A673 (cell line): Measurements from ENCODE around the gene RGS6. TPM values are rescaled to one million over a fixed set of nuclear protein-coding genes. Genes with fewer than 3 reads are reported as not detected.

ENCODE experiments used
- BruUV-seq: library from RNA; stranded (reverse); fragments of 400-500 nt; replicated peaks from 2 replicates; lab custom pipeline; 2021; lab: Mats Ljungman, UMichigan
- CTCF ChIA-PET: fragments of 300-600 bp; sonication (Branson Sonifier 250); formaldehyde crosslinking; loops from one replicate; lab custom pipeline; 2022; ENCODE audit warnings: antibody characterized with exemption; lab: Charles Lee
- POLR2A ChIA-PET: fragments of 300-600 bp; sonication (Branson Sonifier 250); formaldehyde crosslinking; loops from one replicate; lab custom pipeline; 2022; ENCODE audit warnings: antibody characterized with exemption; ENCODE audit not compliant: low non-redundant PET; lab: Charles Lee
- DNase-seq: peaks from one replicate; pipeline ENCODE4 v3.0.0-alpha.2; 2015; ENCODE audit warnings: low spot score
- H3K27ac ChIP-seq: fragments of 200-600 bp; sonication (generic); 2 replicates; pipeline ENCODE4 v1.5.1; 2016; ENCODE audit warnings: mixed run types, low read depth, mild to moderate bottlenecking, mixed read lengths, antibody characterized with exemption, low read length; ENCODE audit not compliant: poor library complexity, severe bottlenecking
- H3K27me3 ChIP-seq: fragments of 200-600 bp; sonication (generic); replicated peaks from 2 replicates; pipeline ENCODE4 v1.6.1; 2017; ENCODE audit warnings: mixed run types, low read depth, mild to moderate bottlenecking, mixed read lengths, antibody characterized with exemption, low read length; ENCODE audit not compliant: insufficient read depth, poor library complexity
- H3K36me3 ChIP-seq: fragments of 200-600 bp; sonication (generic); 2 replicates; pipeline ENCODE4 v1.6.1; 2016; ENCODE audit warnings: mixed run types, mild to moderate bottlenecking, mixed read lengths, antibody characterized with exemption, low read length; ENCODE audit not compliant: insufficient read depth, poor library complexity, severe bottlenecking
- H3K4me1 ChIP-seq: fragments of 200-600 bp; sonication (generic); 2 replicates; pipeline ENCODE4 v1.6.1; 2017; ENCODE audit warnings: mixed run types, mild to moderate bottlenecking, mixed read lengths, antibody characterized with exemption, low read length; ENCODE audit not compliant: insufficient read depth, poor library complexity, severe bottlenecking
- H3K4me3 ChIP-seq: fragments of 200-600 bp; sonication (generic); 2 replicates; pipeline ENCODE4 v1.5.1; 2016; ENCODE audit warnings: low read depth, mixed run types, mild to moderate bottlenecking, mixed read lengths, low read length; ENCODE audit not compliant: poor library complexity, severe bottlenecking
- H3K9me3 ChIP-seq: fragments of 200-600 bp; sonication (generic); 2 replicates; pipeline ENCODE4 v1.6.1; 2016; ENCODE audit warnings: mixed run types, low read depth, mild to moderate bottlenecking, mixed read lengths, antibody characterized with exemption, low read length; ENCODE audit not compliant: poor library complexity, severe bottlenecking
- EZH2 ChIP-seq: fragments of 200-600 bp; sonication (generic); IDR thresholded peaks from 2 replicates; pipeline ENCODE4 v1.6.1; 2017; ENCODE audit warnings: borderline replicate concordance, low read depth, mild to moderate bottlenecking, mixed read lengths, antibody characterized with exemption, low read length; ENCODE audit not compliant: poor library complexity, severe bottlenecking
- intact Hi-C: fragments of 100-400 bp; cut with micrococcal nuclease; formaldehyde crosslinking; loops from one replicate; pipeline ENCODE4 v1.10.0; 2022; ENCODE audit not compliant: unreplicated experiment
- total RNA-seq: library from RNA; stranded (reverse); gene quantifications from 2 replicates; pipeline ENCODE4 v1.2.3, GENCODE V29; 2021
- TF ChIP-seq, protein P1 (sequence below): fragments of 300-800, 200-600 bp; sonication (generic); conservative IDR thresholded peaks from 2 replicates; pipeline ENCODE4 v1.5.1; 2017; ENCODE audit warnings: low read depth, mild to moderate bottlenecking, antibody characterized with exemption, low read length, moderate library complexity, mixed read lengths

The RGS6 gene
- total RNA-seq, 1 experiment from 2014 or later: not detected

DNA sequence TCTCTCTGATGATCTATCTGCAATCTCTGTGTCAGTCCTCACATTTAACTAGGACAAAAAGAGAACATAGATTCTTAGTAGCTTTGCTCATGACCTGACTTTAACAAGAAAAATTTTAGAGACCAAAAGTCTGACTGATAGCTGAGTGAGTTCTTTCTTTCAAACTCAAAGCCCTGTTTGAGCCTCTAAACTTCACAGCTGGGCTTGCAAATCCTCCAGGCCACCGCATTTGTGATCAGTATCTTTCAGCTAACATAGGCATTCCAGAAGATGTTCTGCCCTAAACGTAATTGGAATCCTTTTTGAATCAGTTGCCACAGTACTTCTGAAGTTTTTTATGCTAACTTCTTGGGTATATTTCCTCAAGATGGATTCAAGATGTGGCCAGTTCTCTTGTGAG lies 502.6 kb downstream of the RGS6 start:
- intact Hi-C loops: no loop called here
- no peaks in the 10 kb centered on the region for H3K27me3 ChIP-seq
- no peak overlapping the region for H3K27ac ChIP-seq
- BruUV-seq: no TSS peak
- no peak for DNase-seq
- H3K4me3 ChIP-seq: no peak overlapping the region
- no peaks in the 10 kb centered on the region for H3K4me1 ChIP-seq
- H3K36me3 ChIP-seq: no peaks in the 10 kb centered on the region
- H3K9me3 ChIP-seq: no peaks in the 10 kb centered on the region
- ChIA-PET CTCF (no interaction called here), POLR2A (no interaction called here)
- TF ChIP-seq, protein P1, sequence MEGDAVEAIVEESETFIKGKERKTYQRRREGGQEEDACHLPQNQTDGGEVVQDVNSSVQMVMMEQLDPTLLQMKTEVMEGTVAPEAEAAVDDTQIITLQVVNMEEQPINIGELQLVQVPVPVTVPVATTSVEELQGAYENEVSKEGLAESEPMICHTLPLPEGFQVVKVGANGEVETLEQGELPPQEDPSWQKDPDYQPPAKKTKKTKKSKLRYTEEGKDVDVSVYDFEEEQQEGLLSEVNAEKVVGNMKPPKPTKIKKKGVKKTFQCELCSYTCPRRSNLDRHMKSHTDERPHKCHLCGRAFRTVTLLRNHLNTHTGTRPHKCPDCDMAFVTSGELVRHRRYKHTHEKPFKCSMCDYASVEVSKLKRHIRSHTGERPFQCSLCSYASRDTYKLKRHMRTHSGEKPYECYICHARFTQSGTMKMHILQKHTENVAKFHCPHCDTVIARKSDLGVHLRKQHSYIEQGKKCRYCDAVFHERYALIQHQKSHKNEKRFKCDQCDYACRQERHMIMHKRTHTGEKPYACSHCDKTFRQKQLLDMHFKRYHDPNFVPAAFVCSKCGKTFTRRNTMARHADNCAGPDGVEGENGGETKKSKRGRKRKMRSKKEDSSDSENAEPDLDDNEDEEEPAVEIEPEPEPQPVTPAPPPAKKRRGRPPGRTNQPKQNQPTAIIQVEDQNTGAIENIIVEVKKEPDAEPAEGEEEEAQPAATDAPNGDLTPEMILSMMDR: no peak
- TF ChIP-seq EZH2: no peak

DNA sequence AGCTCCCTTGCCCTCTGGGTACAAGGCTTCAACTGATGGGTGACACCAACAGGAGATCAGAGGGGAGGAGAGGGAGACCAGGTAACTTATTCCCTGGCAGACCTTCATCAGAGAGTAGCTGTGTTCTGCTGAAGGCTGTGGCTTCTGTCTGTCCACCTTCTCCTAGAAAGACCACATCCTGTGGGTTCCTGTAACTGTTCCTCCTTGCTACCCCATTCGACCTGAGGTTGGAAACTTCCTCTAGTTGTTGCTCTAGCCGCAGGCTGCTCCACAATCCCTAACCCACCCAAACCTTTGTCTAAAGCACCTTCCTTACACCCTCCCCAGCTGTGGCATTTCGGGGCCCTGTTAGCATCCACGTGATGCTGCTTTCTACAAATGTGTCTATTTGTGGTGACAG lies 507.5 kb downstream of the RGS6 start:
- POLR2A ChIA-PET: no interaction called here
- Histone ChIP-seq H3K9me3 (no peaks in the 10 kb centered on the region), H3K4me3 (no peak overlapping the region), H3K27me3 (no peaks in the 10 kb centered on the region), H3K36me3 (no peaks in the 10 kb centered on the region), H3K4me1 (peaks cover 4% of the 10 kb centered on the region), H3K27ac (no peak overlapping the region)
- no peak for DNase-seq
- TF ChIP-seq, protein P1: no peak
- no peak for TF ChIP-seq EZH2
- BruUV-seq: no TSS peak
- CTCF ChIA-PET: no interaction called here
- intact Hi-C loops: no loop called here

DNA sequence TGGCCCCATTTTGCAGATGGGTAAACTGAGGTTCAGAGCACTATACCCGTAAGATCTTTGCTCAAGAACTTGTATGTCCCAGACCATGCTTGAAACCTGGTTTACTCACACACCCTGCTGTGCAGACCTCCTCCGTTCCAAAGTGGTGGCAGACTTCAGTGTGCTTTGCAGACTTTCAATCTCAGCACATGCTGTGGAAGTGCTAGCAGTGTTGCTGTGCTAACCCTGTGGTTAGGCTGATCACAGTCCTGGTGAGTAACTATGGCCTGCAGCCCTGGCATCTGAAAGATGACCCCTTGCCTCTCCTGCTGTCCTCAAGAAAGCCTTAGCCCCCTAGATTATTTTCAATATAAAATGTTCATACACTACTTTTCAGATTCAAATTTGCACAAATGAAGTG lies 511.0 kb downstream of the RGS6 start:
- CTCF ChIA-PET: no interaction called here
- Histone ChIP-seq H3K27ac (no peak overlapping the region), H3K27me3 (no peaks in the 10 kb centered on the region), H3K36me3 (no peaks in the 10 kb centered on the region), H3K4me1 (peaks cover 4% of the 10 kb centered on the region), H3K4me3 (no peak overlapping the region), H3K9me3 (no peaks in the 10 kb centered on the region)
- intact Hi-C loops: no loop called here
- BruUV-seq: no TSS peak
- DNase-seq: no peak
- TF ChIP-seq EZH2: no peak
- TF ChIP-seq, protein P1: no peak
- POLR2A ChIA-PET: no interaction called here
